Erythroblast (primary cell): ENCODE data around the gene COL9A3.

Source experiments
- GATA1 ChIP-seq: IDR thresholded peaks from 2 replicates; pipeline ENCODE4 v1.6.1; 2011; ENCODE audit warnings: low read depth, mild to moderate bottlenecking, control low read depth, low read length, moderate library complexity
- POLR2A ChIP-seq: IDR thresholded peaks from 2 replicates; pipeline ENCODE4 v1.6.1; 2011; ENCODE audit warnings: mild to moderate bottlenecking, low read length

- TF ChIP-seq POLR2A = no peak
- no peak for TF ChIP-seq GATA1
Measured at GRCh38 chr20:62849431-62849830, 32.6 kb downstream of the COL9A3 start.
